SK-N-SH (cell line): ENCODE measurements around the gene CPNE4. TPM values are rescaled to one million over a fixed set of nuclear protein-coding genes. Genes with fewer than 3 reads are reported as not detected.
A peak's percentile ranks its signal among the peaks of the same experiment; 100 is the strongest.

Experiments used
- CTCF ChIA-PET: fragments of 300-600, 350-600 bp; formaldehyde crosslinking; extraction: SDS; loops from one replicate; lab custom pipeline; 2021; lab: Yijun Ruan, JAX
- POLR2A ChIA-PET: fragments of 350-600 bp; sonication (Branson Sonifier 250); formaldehyde crosslinking; extraction: SDS; loops from one replicate; lab custom pipeline; 2020; ENCODE audit warnings: antibody characterized with exemption, inconsistent platforms; lab: Yijun Ruan, JAX
- DNase-seq: peaks from one replicate; pipeline ENCODE4 v3.0.0; 2012
- H2AFZ ChIP-seq: fragments of 200-600 bp; sonication (generic); 2 replicates; pipeline ENCODE4 v1.8.1; 2016; ENCODE audit warnings: antibody characterized with exemption, mild to moderate bottlenecking, low read depth
- H3F3A ChIP-seq: fragments of 200-600 bp; sonication (generic); replicated peaks from 2 replicates; pipeline ENCODE3; 2016; ENCODE audit warnings: antibody characterized with exemption, mild to moderate bottlenecking; ENCODE audit not compliant: insufficient read depth
- H3K27ac ChIP-seq, 2 experiments: fragments of 200-500 bp in 1 of 2; fragments of 200-600 bp in 1 of 2; sonication (Bioruptor generic) in 1 of 2; sonication (generic), shearing (Covaris generic) in 1 of 2; 2 replicates each; pipeline versions ENCODE4 v1.5.1 to v1.6.1; 2014 to 2016; ENCODE audit warnings: low read depth in 2 of 2, inconsistent platforms in 1 of 2, low read length in 1 of 2, mild to moderate bottlenecking in 1 of 2, mixed read lengths in 1 of 2
- H3K27me3 ChIP-seq: fragments of 200-600 bp; sonication (generic), shearing (Covaris generic); 2 replicates; pipeline ENCODE4 v1.6.1; 2016; ENCODE audit warnings: mixed run types; ENCODE audit not compliant: insufficient read depth
- H3K36me3 ChIP-seq, 2 experiments: fragments of 200-500 bp in 1 of 2; fragments of 200-600 bp in 1 of 2; sonication (Bioruptor generic) in 1 of 2; sonication (generic) in 1 of 2; replicated peaks in 1 of 2; 2 replicates each; pipeline versions ENCODE3 to v1.5.1; 2014 to 2016; ENCODE audit warnings: low read length in 1 of 2, mild to moderate bottlenecking in 1 of 2; ENCODE audit not compliant: insufficient read depth in 2 of 2, control insufficient read depth in 1 of 2
- H3K4me1 ChIP-seq, 2 experiments: fragments of 200-500 bp in 1 of 2; fragments of 200-600 bp in 1 of 2; sonication (Bioruptor generic) in 1 of 2; sonication (generic), shearing (Covaris generic) in 1 of 2; 2 replicates each; pipeline versions ENCODE4 v1.5.1 to v1.6.1; 2014 to 2016; ENCODE audit warnings: low read depth in 1 of 2, low read length in 1 of 2, mixed run types in 1 of 2; ENCODE audit not compliant: insufficient read depth in 2 of 2, control insufficient read depth in 1 of 2
- H3K4me2 ChIP-seq: fragments of 200-600 bp; sonication (generic), shearing (Covaris generic); 2 replicates; pipeline ENCODE4 v1.6.1; 2017; ENCODE audit warnings: mixed run types
- H3K4me3 ChIP-seq, 2 experiments: fragments of 200-500 bp in 1 of 2; fragments of 200-600 bp in 1 of 2; sonication (Bioruptor generic) in 1 of 2; sonication (generic), shearing (Covaris generic) in 1 of 2; 2 replicates each; pipeline versions ENCODE4 v1.5.1 to v1.8.1; 2014 to 2016; ENCODE audit warnings: low read depth in 2 of 2, inconsistent platforms in 1 of 2, low read length in 1 of 2, mild to moderate bottlenecking in 1 of 2, mixed read lengths in 1 of 2, moderate library complexity in 1 of 2
- H3K79me2 ChIP-seq: fragments of 200-600 bp; sonication (generic); 2 replicates; pipeline ENCODE4 v1.8.1; 2017; ENCODE audit warnings: mild to moderate bottlenecking; ENCODE audit not compliant: insufficient read depth
- H3K9ac ChIP-seq: fragments of 200-600 bp; sonication (generic); 2 replicates; pipeline ENCODE4 v1.6.1; 2017; ENCODE audit warnings: mixed run types
- H3K9me2 ChIP-seq: fragments of 200-600 bp; sonication (generic); 2 replicates; pipeline ENCODE4 v1.6.1; 2017; ENCODE audit warnings: mixed run types
- H3K9me3 ChIP-seq: fragments of 200-600 bp; sonication (generic); 2 replicates; pipeline ENCODE4 v1.6.1; 2017; ENCODE audit warnings: mixed run types, mild to moderate bottlenecking, moderate library complexity
- H4K20me1 ChIP-seq: fragments of 200-600 bp; sonication (generic); 2 replicates; pipeline ENCODE4 v1.6.1; 2017; ENCODE audit warnings: mild to moderate bottlenecking, mixed run types; ENCODE audit not compliant: insufficient read depth
- EP300 ChIP-seq, 2 experiments: IDR thresholded peaks; 2 replicates each; pipeline versions ENCODE4 v1.4.0 to v1.6.1; 2012; ENCODE audit warnings: borderline replicate concordance in 1 of 2, low read depth in 1 of 2, low read length in 1 of 2
- FOSL2 ChIP-seq: IDR thresholded peaks from 2 replicates; pipeline ENCODE4 v1.4.0; 2012; ENCODE audit warnings: low read depth, mild to moderate bottlenecking, moderate library complexity, borderline replicate concordance
- GATA2 ChIP-seq: sonication (generic); formaldehyde crosslinking; IDR thresholded peaks from 2 replicates; pipeline ENCODE4 v1.5.0; 2020; ENCODE audit warnings: mild to moderate bottlenecking, missing genetic modification reagents
- JUND ChIP-seq: IDR thresholded peaks from 2 replicates; pipeline ENCODE4 v1.4.0; 2012
- MAX ChIP-seq: IDR thresholded peaks from 2 replicates; pipeline ENCODE4 v1.4.0; 2012; ENCODE audit warnings: low read depth
- MEF2A ChIP-seq: IDR thresholded peaks from 2 replicates; pipeline ENCODE4 v1.4.0; 2012; ENCODE audit warnings: low read depth, borderline replicate concordance
- MXI1 ChIP-seq: IDR thresholded peaks from 2 replicates; pipeline ENCODE4 v1.6.1; 2012; ENCODE audit warnings: mild to moderate bottlenecking, low read depth, low read length, improper control_type of control experiment
- NFIC ChIP-seq: IDR thresholded peaks from 2 replicates; pipeline ENCODE4 v1.4.0; 2012; ENCODE audit warnings: borderline replicate concordance
- PBX3 ChIP-seq: IDR thresholded peaks from 2 replicates; pipeline ENCODE4; 2012
- POLR2AphosphoS5 ChIP-seq: IDR thresholded peaks from 2 replicates; pipeline ENCODE4 v1.6.1; 2012; ENCODE audit warnings: low read depth, low read length
- RFX5 ChIP-seq: IDR thresholded peaks from 2 replicates; pipeline ENCODE4 v1.6.1; 2012; ENCODE audit warnings: mild to moderate bottlenecking, improper control_type of control experiment, low read length
- RXRA ChIP-seq: IDR thresholded peaks from 2 replicates; pipeline ENCODE4 v1.4.0; 2012; ENCODE audit warnings: low read depth, mild to moderate bottlenecking, borderline replicate concordance
- TCF12 ChIP-seq: IDR thresholded peaks from 2 replicates; pipeline ENCODE4 v1.4.0; 2012
- TEAD4 ChIP-seq: IDR thresholded peaks from 2 replicates; pipeline ENCODE4 v1.4.0; 2012; ENCODE audit warnings: mild to moderate bottlenecking, borderline replicate concordance; ENCODE audit not compliant: insufficient read depth
- USF1 ChIP-seq: IDR thresholded peaks from 2 replicates; pipeline ENCODE4 v1.4.0; 2012; ENCODE audit warnings: low read depth, borderline replicate concordance
- WGBS: methylation state at CpG from one replicate; pipeline ENCODE4 v1.1.6; 2017; ENCODE audit warnings: low lambda C conversion rate; 5-methylcytosine and 5-hydroxymethylcytosine counted together
- polyA plus RNA-seq, 3 experiments: library from polyadenylated mRNA; depleted of rRNA; stranded (reverse); fragments of >200 nt; gene quantifications; 2 replicates each; pipeline ENCODE4 v1.2.3, GENCODE V29; 2012
- TF ChIP-seq, protein P1 (sequence below): IDR thresholded peaks from 2 replicates; pipeline ENCODE4 v1.6.1; 2012; ENCODE audit warnings: mild to moderate bottlenecking, low read depth, low read length, moderate library complexity

Gene CPNE4
- polyA plus RNA-seq, 1 of the 3 experiments (the other 2 are of a cell fraction): not detected

DNA sequence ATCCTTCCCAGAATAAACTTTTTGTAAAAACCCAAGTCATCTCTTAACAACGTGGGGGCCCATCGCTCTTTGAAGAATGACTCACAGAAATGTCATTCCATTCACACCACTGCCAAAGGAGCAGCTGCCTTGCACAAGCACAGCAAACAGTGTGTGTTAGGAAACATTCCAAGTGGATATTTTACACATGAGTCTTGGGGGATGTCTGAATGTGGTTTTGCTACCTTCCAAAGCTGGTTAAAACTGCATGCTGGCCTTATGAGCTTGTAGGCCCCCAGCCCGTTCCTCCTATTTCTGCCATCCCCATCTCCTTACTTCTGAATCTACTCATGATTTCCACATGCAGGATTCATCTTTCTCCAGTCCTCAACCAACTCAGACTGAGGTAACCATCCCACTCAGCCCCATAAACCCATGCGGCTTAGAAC, 130.8 kb downstream of the CPNE4 start:
- no peaks in the 10 kb centered on the region for H3K9me3 ChIP-seq
- DNase-seq: no peak
- H2AFZ ChIP-seq: 0 out of 2 replicates have a peak overlapping the region, but pooled peaks have one; percentile 10
- H3F3A ChIP-seq: peaks cover 4% of the 10 kb centered on the region
- no peaks in the 10 kb centered on the region for H3K79me2 ChIP-seq
- H3K4me1 ChIP-seq: peaks cover under 1 to 2% of the 10 kb centered on the region in 2 experiments; a peak in 3 of 4 replicates
- no peaks in the 10 kb centered on the region for H3K9me2 ChIP-seq
- H3K27me3 ChIP-seq: no peaks in the 10 kb centered on the region
- peak overlapping the region in 1 of 2 experiments; percentile 50; a peak in 2 of 4 replicates for H3K27ac ChIP-seq
- no peak overlapping the region for H3K4me2 ChIP-seq
- no peaks in the 10 kb centered on the region for H3K36me3 ChIP-seq
- H3K9ac ChIP-seq: no peak overlapping the region
- H4K20me1 ChIP-seq: no peaks in the 10 kb centered on the region
- POLR2A ChIA-PET: interaction anchor here (0.7 kb wide), 1 partner anchor 25 kb away, joined by 3 read pairs; no protein-coding TSS in a partner anchor
- WGBS: 15% methylated on average over 4 of the region's 4 CpGs
- TF ChIP-seq RXRA: peak; percentile 43; the same call in 1 of the 2 replicates
- TF ChIP-seq RFX5: no peak
- peak; percentile 84 for TF ChIP-seq NFIC
- TF ChIP-seq TEAD4: peak; percentile 84
- TF ChIP-seq POLR2AphosphoS5: 0 out of 2 replicates have a peak, but pooled peaks have one; percentile 18
- TF ChIP-seq EP300 (IDR thresholded peaks at IDR 0.05; ENCODE audit: borderline replicate concordance in 1 of 2, low read depth in 1 of 2, low read length in 1 of 2): peak in 1 of 2 experiments; percentile 77; a peak in 2 of 4 replicates
- peak; percentile 14; the same call in 1 of the 2 replicates for TF ChIP-seq USF1
- TF ChIP-seq MXI1: no peak
- peak; percentile 90 for TF ChIP-seq JUND
- TF ChIP-seq, protein P1, sequence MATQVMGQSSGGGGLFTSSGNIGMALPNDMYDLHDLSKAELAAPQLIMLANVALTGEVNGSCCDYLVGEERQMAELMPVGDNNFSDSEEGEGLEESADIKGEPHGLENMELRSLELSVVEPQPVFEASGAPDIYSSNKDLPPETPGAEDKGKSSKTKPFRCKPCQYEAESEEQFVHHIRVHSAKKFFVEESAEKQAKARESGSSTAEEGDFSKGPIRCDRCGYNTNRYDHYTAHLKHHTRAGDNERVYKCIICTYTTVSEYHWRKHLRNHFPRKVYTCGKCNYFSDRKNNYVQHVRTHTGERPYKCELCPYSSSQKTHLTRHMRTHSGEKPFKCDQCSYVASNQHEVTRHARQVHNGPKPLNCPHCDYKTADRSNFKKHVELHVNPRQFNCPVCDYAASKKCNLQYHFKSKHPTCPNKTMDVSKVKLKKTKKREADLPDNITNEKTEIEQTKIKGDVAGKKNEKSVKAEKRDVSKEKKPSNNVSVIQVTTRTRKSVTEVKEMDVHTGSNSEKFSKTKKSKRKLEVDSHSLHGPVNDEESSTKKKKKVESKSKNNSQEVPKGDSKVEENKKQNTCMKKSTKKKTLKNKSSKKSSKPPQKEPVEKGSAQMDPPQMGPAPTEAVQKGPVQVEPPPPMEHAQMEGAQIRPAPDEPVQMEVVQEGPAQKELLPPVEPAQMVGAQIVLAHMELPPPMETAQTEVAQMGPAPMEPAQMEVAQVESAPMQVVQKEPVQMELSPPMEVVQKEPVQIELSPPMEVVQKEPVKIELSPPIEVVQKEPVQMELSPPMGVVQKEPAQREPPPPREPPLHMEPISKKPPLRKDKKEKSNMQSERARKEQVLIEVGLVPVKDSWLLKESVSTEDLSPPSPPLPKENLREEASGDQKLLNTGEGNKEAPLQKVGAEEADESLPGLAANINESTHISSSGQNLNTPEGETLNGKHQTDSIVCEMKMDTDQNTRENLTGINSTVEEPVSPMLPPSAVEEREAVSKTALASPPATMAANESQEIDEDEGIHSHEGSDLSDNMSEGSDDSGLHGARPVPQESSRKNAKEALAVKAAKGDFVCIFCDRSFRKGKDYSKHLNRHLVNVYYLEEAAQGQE: no peak
- peak; percentile 88 for TF ChIP-seq FOSL2
- TF ChIP-seq MAX: peak; percentile 61
- TF ChIP-seq GATA2 (CRISPR knock-in tag): no peak
- peak; percentile 63 for TF ChIP-seq PBX3
- 0 out of 2 replicates have a peak, but pooled peaks have one; percentile 33 for TF ChIP-seq MEF2A
- TF ChIP-seq TCF12: peak; percentile 80
- H3K4me3 ChIP-seq: no peak overlapping the region
- CTCF ChIA-PET: interaction anchor here (0.7 to 1.3 kb wide), 4 partner anchors 22 to 134 kb away, joined by 3 read pairs; partner anchors contain the start of gene CPNE4
